GM18868 (cell line): ENCODE data around the gene GLI2.

ENCODE experiments used
- ATAC-seq: cut with Tn5 transposase; IDR thresholded peaks from one replicate; pipeline ENCODE4 v1.9.1; 2021; ENCODE audit warnings: mild to moderate bottlenecking, moderate library complexity; ENCODE audit not compliant: unreplicated experiment

GLI2 gene

GRCh38 chr2:120735746-120736170 is at the start of gene GLI2:
TSS of gene GLI2 (plus strand) at chr2:120735868. CDS start at chr2:120797321, 61,453 bp downstream.
- peak; percentile 63 for ATAC-seq

- ATAC-seq, result no peak
Observed at GRCh38 chr2:120685974-120686297, 49.7 kb upstream of the GLI2 start.

GRCh38 chr2:120686511-120687168 is 49.0 kb upstream of the GLI2 start:
- no peak for ATAC-seq

- no peak for ATAC-seq
Observed at GRCh38 chr2:120687210-120687609, 48.5 kb upstream of the GLI2 start.

- no peak for ATAC-seq
Observed at GRCh38 chr2:120690521-120690920, 45.1 kb upstream of the GLI2 start.

- no peak for ATAC-seq
Observed at GRCh38 chr2:120691410-120691809, 44.3 kb upstream of the GLI2 start.

GRCh38 chr2:120692691-120693090 is 43.0 kb upstream of the GLI2 start:
- no peak for ATAC-seq

GRCh38 chr2:120693121-120693520 is 42.5 kb upstream of the GLI2 start:
- no peak for ATAC-seq

GRCh38 chr2:120694034-120694433 is 41.6 kb upstream of the GLI2 start:
- ATAC-seq, result no peak

- ATAC-seq, result no peak
Observed at GRCh38 chr2:120697471-120697870, 38.2 kb upstream of the GLI2 start.

- no peak for ATAC-seq
Observed at GRCh38 chr2:120699292-120699691, 36.4 kb upstream of the GLI2 start.

GRCh38 chr2:120700659-120701058 is 35.0 kb upstream of the GLI2 start:
- ATAC-seq, result no peak

GRCh38 chr2:120701096-120701495 is 34.6 kb upstream of the GLI2 start:
- ATAC-seq, result no peak

- ATAC-seq, result no peak
Observed at GRCh38 chr2:120701499-120701898, 34.2 kb upstream of the GLI2 start.

GRCh38 chr2:120702061-120702460 is 33.6 kb upstream of the GLI2 start:
- no peak for ATAC-seq

GRCh38 chr2:120702801-120703200 is 32.9 kb upstream of the GLI2 start:
- no peak for ATAC-seq

- ATAC-seq, result no peak
Observed at GRCh38 chr2:120703330-120703994, 32.2 kb upstream of the GLI2 start.

GRCh38 chr2:120704696-120705095 is 31.0 kb upstream of the GLI2 start:
- no peak for ATAC-seq

- no peak for ATAC-seq
Observed at GRCh38 chr2:120707816-120708215, 27.9 kb upstream of the GLI2 start.

- ATAC-seq, result no peak
Observed at GRCh38 chr2:120708944-120709607, 26.6 kb upstream of the GLI2 start.

- no peak for ATAC-seq
Observed at GRCh38 chr2:120709608-120710041, 26.0 kb upstream of the GLI2 start.

GRCh38 chr2:120710256-120710655 is 25.4 kb upstream of the GLI2 start:
- ATAC-seq, result no peak
